Measurements from ENCODE around the gene SYT13.
"Not testable (repeated sequence)": the region's sequence is repeated elsewhere in the genome, so short reads cannot be mapped to it uniquely, and the experiment has no call there.

The SYT13 gene

GRCh38 chr11:45252134-45252856, 33.8 kb downstream of the SYT13 start:
- TF ChIP-seq PPARA (CRISPR knock-in tag; IDR thresholded peaks at IDR 0.05; ENCODE audit: borderline replicate concordance) (no peak), ESRRG (CRISPR knock-in tag; IDR thresholded peaks at IDR 0.05) (no peak), ZFP3 (CRISPR knock-in tag; IDR thresholded peaks at IDR 0.05) (no peak), ISL1 (CRISPR knock-in tag; IDR thresholded peaks at IDR 0.05) (no peak), ARNTL (CRISPR knock-in tag; IDR thresholded peaks at IDR 0.05; ENCODE audit: borderline replicate concordance, low read depth) (no peak)

GRCh38 chr11:45250035-45250718, 36.0 kb downstream of the SYT13 start:
- ATAC-seq = no peak
- TF ChIP-seq TOX (CRISPR knock-in tag; IDR thresholded peaks at IDR 0.05; ENCODE audit: borderline replicate concordance) (no peak), SNAI2 (CRISPR knock-in tag; IDR thresholded peaks at IDR 0.05) (no peak), TCF4 (CRISPR knock-in tag; IDR thresholded peaks at IDR 0.05; ENCODE audit: borderline replicate concordance) (no peak), CSDC2 (CRISPR knock-in tag; IDR thresholded peaks at IDR 0.05) (no peak), ZNF70 (CRISPR knock-in tag; IDR thresholded peaks at IDR 0.05) (no peak)

More at GRCh38 chr11:45252134-45252856, 33.8 kb downstream of the SYT13 start:
- peak; percentile 90 for ATAC-seq

GRCh38 chr11:45249372-45249771, 36.8 kb downstream of the SYT13 start:
- not testable (repeated sequence) for ATAC-seq

- TF ChIP-seq GLIS3 (CRISPR knock-in tag; IDR thresholded peaks at IDR 0.05) (no peak), TSHZ2 (CRISPR knock-in tag; IDR thresholded peaks at IDR 0.05) (no peak), RARB (CRISPR knock-in tag; IDR thresholded peaks at IDR 0.05) (no peak), TCF4 (CRISPR knock-in tag; IDR thresholded peaks at IDR 0.05; ENCODE audit: borderline replicate concordance) (no peak)
- ATAC-seq = no peak
Observed at GRCh38 chr11:45248501-45249011, 37.6 kb downstream of the SYT13 start.

GRCh38 chr11:45247433-45247832, 38.7 kb downstream of the SYT13 start:
- TF ChIP-seq ZFP30 (CRISPR knock-in tag; IDR thresholded peaks at IDR 0.05) (no peak), ZNF70 (CRISPR knock-in tag; IDR thresholded peaks at IDR 0.05) (no peak), TSHZ2 (CRISPR knock-in tag; IDR thresholded peaks at IDR 0.05) (no peak)
- ATAC-seq = peak; percentile 28; the same call in 2 of the 3 replicates

GRCh38 chr11:45246241-45246640, 39.9 kb downstream of the SYT13 start:
- TF ChIP-seq BACH2 (CRISPR knock-in tag; IDR thresholded peaks at IDR 0.05; ENCODE audit: borderline replicate concordance) (no peak), TCF4 (CRISPR knock-in tag; IDR thresholded peaks at IDR 0.05; ENCODE audit: borderline replicate concordance) (no peak), ESRRG (CRISPR knock-in tag; IDR thresholded peaks at IDR 0.05) (no peak), ZFP3 (CRISPR knock-in tag; IDR thresholded peaks at IDR 0.05) (no peak), ZNF565 (CRISPR knock-in tag; conservative IDR thresholded peaks at IDR 0.05; ENCODE audit: low read depth) (no peak), TSHZ2 (CRISPR knock-in tag; IDR thresholded peaks at IDR 0.05) (no peak), ZC3H10 (CRISPR knock-in tag; IDR thresholded peaks at IDR 0.05) (no peak), POU6F1 (CRISPR knock-in tag; IDR thresholded peaks at IDR 0.05; ENCODE audit: borderline replicate concordance, low read depth) (no peak), OSR1 (CRISPR knock-in tag; IDR thresholded peaks at IDR 0.05) (no peak), GLIS3 (CRISPR knock-in tag; IDR thresholded peaks at IDR 0.05) (no peak), ZFP30 (CRISPR knock-in tag; IDR thresholded peaks at IDR 0.05) (no peak), ZNF8 (CRISPR knock-in tag; IDR thresholded peaks at IDR 0.05) (no peak), RARB (CRISPR knock-in tag; IDR thresholded peaks at IDR 0.05) (no peak), ISL1 (CRISPR knock-in tag; IDR thresholded peaks at IDR 0.05) (no peak), ZNF70 (CRISPR knock-in tag; IDR thresholded peaks at IDR 0.05) (no peak), PPARA (CRISPR knock-in tag; IDR thresholded peaks at IDR 0.05; ENCODE audit: borderline replicate concordance) (no peak)
- no peak for ATAC-seq

Measured in SK-N-SH treated with all-trans-retinoic acid at 6 μM for 48 hours (cell line).